Measurements from ENCODE around the gene GIN1. TPM values are rescaled to one million over a fixed set of nuclear protein-coding genes. Genes with fewer than 3 reads are reported as not detected.

Gene GIN1
- polyA plus RNA-seq, 1 donor from 2014 or later: 17.5 TPM

DNA sequence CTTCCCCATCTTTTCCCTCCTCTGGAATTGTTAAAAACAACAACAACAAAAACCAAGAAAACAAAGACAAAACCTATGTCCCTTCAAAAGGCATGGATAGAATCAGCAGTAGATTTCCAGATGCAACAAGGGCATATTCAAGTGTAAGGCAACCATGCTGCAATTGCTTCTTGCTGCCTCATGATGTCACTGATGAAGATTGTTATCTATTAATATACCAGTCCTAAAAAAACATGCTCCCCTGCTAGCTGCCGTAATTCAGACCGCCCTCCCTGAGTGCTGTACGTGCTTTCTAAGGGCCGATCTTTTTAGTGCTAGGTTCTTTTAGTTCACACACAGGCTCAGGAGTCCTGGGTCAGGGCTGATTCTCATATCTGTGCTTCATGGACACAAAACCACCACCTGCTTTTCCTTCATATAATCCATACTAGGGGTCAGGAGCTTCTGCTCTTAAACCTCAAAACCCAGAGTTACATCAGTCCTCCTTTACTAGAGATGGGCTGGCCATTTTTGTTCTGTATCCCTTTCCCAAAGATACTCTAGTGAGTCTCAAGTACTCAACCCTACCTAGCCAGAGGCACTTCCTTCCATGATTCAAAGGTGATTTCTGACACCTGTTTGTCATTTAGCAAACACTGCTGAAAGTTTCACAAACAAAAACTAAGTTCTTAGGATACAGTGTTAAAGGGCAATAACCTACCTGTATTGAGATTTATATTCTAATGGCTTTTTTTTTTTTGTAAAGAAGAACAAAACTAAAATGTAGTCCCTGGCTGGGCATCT lies 82.1 kb downstream of the GIN1 start:
- H3K9me2 ChIP-seq (ENCODE audit: insufficient read depth, low read length): no peaks in the 10 kb centered on the region
- H3K9ac ChIP-seq (ENCODE audit: low read length): no peak overlapping the region
- no peaks in the 10 kb centered on the region for H3K27me3 ChIP-seq (ENCODE audit: insufficient read depth, low read depth, low read length)
- no peaks in the 10 kb centered on the region for H3K36me3 ChIP-seq (ENCODE audit: insufficient read depth, low read length)
- no peak overlapping the region for H3K4me2 ChIP-seq (ENCODE audit: low read length)
- H4K20me1 ChIP-seq (ENCODE audit: insufficient read depth): no peaks in the 10 kb centered on the region
- TF ChIP-seq RAD21 (conservative IDR thresholded peaks at IDR 0.05): no peak
- TF ChIP-seq, protein P1, sequence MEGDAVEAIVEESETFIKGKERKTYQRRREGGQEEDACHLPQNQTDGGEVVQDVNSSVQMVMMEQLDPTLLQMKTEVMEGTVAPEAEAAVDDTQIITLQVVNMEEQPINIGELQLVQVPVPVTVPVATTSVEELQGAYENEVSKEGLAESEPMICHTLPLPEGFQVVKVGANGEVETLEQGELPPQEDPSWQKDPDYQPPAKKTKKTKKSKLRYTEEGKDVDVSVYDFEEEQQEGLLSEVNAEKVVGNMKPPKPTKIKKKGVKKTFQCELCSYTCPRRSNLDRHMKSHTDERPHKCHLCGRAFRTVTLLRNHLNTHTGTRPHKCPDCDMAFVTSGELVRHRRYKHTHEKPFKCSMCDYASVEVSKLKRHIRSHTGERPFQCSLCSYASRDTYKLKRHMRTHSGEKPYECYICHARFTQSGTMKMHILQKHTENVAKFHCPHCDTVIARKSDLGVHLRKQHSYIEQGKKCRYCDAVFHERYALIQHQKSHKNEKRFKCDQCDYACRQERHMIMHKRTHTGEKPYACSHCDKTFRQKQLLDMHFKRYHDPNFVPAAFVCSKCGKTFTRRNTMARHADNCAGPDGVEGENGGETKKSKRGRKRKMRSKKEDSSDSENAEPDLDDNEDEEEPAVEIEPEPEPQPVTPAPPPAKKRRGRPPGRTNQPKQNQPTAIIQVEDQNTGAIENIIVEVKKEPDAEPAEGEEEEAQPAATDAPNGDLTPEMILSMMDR (IDR thresholded peaks at IDR 0.05; ENCODE audit: poor library complexity, severe bottlenecking): no peak
- no peak for TF ChIP-seq SMC3 (conservative IDR thresholded peaks at IDR 0.05; ENCODE audit: poor library complexity)
- no peaks in the 10 kb centered on the region for H3K79me2 ChIP-seq (replicated peaks; ENCODE audit: insufficient read depth, low read length)
- no peak overlapping the region for H3K4me3 ChIP-seq (ENCODE audit: low read length)
- no peaks in the 10 kb centered on the region for H3F3A ChIP-seq (ENCODE audit: insufficient read depth, low read length, poor library complexity, severe bottlenecking)
- no peak overlapping the region for H3K27ac ChIP-seq (ENCODE audit: low read length)
- no peak overlapping the region for H2AFZ ChIP-seq (ENCODE audit: low read depth, low read length)
- H3K9me3 ChIP-seq (ENCODE audit: low read length): no peaks in the 10 kb centered on the region

DNA sequence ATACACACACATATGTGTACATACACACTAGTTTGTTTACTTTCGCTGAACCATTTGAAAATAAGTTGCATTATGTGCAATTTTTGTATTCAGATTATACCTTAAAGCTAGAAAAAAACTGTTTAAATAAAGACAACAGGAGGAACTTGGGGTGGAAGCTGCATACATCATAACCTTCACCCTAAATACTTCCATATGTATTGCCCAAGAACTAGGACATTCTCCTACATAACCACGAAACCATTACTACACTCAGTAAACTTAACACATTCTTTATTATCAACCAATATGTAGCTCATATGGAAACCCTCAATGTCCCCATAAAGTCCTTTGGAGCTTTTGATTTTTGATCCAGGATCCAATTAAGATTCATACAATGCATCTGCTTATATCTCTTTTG lies 83.3 kb downstream of the GIN1 start:
- Histone ChIP-seq H3K9ac (ENCODE audit: low read length) (no peak overlapping the region), H3K9me3 (ENCODE audit: low read length) (no peaks in the 10 kb centered on the region), H2AFZ (ENCODE audit: low read depth, low read length) (no peak overlapping the region), H3F3A (ENCODE audit: insufficient read depth, low read length, poor library complexity, severe bottlenecking) (no peaks in the 10 kb centered on the region), H3K36me3 (ENCODE audit: insufficient read depth, low read length) (peaks cover 8% of the 10 kb centered on the region), H3K27ac (ENCODE audit: low read length) (no peak overlapping the region), H3K4me2 (ENCODE audit: low read length) (no peak overlapping the region), H3K9me2 (ENCODE audit: insufficient read depth, low read length) (no peaks in the 10 kb centered on the region), H4K20me1 (ENCODE audit: insufficient read depth) (no peaks in the 10 kb centered on the region), H3K79me2 (replicated peaks; ENCODE audit: insufficient read depth, low read length) (no peaks in the 10 kb centered on the region), H3K4me3 (ENCODE audit: low read length) (no peak overlapping the region), H3K27me3 (ENCODE audit: insufficient read depth, low read depth, low read length) (no peaks in the 10 kb centered on the region)
- TF ChIP-seq EZH2 (IDR thresholded peaks at IDR 0.05; ENCODE audit: borderline replicate concordance, insufficient read depth, low read length, poor library complexity, severe bottlenecking) (no peak), EP300 (conservative IDR thresholded peaks at IDR 0.05; ENCODE audit: poor library complexity, severe bottlenecking) (no peak), SMC3 (conservative IDR thresholded peaks at IDR 0.05; ENCODE audit: poor library complexity) (no peak), POLR2AphosphoS5 (IDR thresholded peaks at IDR 0.05) (no peak), TAF1 (IDR thresholded peaks at IDR 0.05; ENCODE audit: low read depth) (no peak)
- TF ChIP-seq, protein P2, sequence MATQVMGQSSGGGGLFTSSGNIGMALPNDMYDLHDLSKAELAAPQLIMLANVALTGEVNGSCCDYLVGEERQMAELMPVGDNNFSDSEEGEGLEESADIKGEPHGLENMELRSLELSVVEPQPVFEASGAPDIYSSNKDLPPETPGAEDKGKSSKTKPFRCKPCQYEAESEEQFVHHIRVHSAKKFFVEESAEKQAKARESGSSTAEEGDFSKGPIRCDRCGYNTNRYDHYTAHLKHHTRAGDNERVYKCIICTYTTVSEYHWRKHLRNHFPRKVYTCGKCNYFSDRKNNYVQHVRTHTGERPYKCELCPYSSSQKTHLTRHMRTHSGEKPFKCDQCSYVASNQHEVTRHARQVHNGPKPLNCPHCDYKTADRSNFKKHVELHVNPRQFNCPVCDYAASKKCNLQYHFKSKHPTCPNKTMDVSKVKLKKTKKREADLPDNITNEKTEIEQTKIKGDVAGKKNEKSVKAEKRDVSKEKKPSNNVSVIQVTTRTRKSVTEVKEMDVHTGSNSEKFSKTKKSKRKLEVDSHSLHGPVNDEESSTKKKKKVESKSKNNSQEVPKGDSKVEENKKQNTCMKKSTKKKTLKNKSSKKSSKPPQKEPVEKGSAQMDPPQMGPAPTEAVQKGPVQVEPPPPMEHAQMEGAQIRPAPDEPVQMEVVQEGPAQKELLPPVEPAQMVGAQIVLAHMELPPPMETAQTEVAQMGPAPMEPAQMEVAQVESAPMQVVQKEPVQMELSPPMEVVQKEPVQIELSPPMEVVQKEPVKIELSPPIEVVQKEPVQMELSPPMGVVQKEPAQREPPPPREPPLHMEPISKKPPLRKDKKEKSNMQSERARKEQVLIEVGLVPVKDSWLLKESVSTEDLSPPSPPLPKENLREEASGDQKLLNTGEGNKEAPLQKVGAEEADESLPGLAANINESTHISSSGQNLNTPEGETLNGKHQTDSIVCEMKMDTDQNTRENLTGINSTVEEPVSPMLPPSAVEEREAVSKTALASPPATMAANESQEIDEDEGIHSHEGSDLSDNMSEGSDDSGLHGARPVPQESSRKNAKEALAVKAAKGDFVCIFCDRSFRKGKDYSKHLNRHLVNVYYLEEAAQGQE (IDR thresholded peaks at IDR 0.05; ENCODE audit: borderline replicate concordance): no peak
- TF ChIP-seq, protein P1 (IDR thresholded peaks at IDR 0.05; ENCODE audit: poor library complexity, severe bottlenecking): no peak

Other genes with a start within 250 kb of the GIN1 start
- gene PPIP5K2, start 163 bp upstream of the GIN1 start, polyA plus RNA-seq: 133 and 153 TPM in 2 replicates
- gene MACIR, start 138.6 kb upstream of the GIN1 start, polyA plus RNA-seq: 33.7 and 34.8 TPM in 2 replicates